K562 (cell line): Measurements from ENCODE around the gene CEMIP.

Source experiments
- CBX2 ChIP-seq: fragments of 200-600 bp; sonication (generic); IDR thresholded peaks from one replicate; pipeline ENCODE4 v1.6.1; 2012; ENCODE audit warnings: mild to moderate bottlenecking, low read length, inconsistent platforms; ENCODE audit not compliant: insufficient read depth, poor library complexity, severe bottlenecking
- CTCF ChIP-seq, 3 experiments: IDR thresholded peaks in 2 of 3; conservative IDR thresholded peaks in 1 of 3; 2 replicates each; pipeline ENCODE4 v1.5.1; 2011 to 2012; ENCODE audit warnings: low read length in 3 of 3, mild to moderate bottlenecking in 3 of 3, control low read depth in 2 of 3, improper control_type of control experiment in 1 of 3, inconsistent platforms in 1 of 3, low read depth in 1 of 3, mixed read lengths in 1 of 3, moderate library complexity in 1 of 3; ENCODE audit not compliant: insufficient read depth in 2 of 3
- GATAD2A ChIP-seq: fragments of 450-650 bp; IDR thresholded peaks from 2 replicates; pipeline ENCODE4 v1.6.1; 2017
- NFYB ChIP-seq: IDR thresholded peaks from 2 replicates; pipeline ENCODE4 v1.6.1; 2011; ENCODE audit warnings: mild to moderate bottlenecking, moderate library complexity; ENCODE audit not compliant: insufficient read length; ENCODE audit errors: extremely low read depth
- NR3C1 ChIP-seq: sonication (generic); formaldehyde crosslinking; IDR thresholded peaks from 2 replicates; pipeline ENCODE4 v1.8.1; 2022; ENCODE audit warnings: missing genetic modification reagents
- RAD21 ChIP-seq, 2 experiments: fragments of 250-450 bp in 1 of 2; fragments of 450-650 bp in 1 of 2; sonication (Bioruptor Pico) in 1 of 2; formaldehyde crosslinking in 1 of 2; IDR thresholded peaks in 1 of 2; conservative IDR thresholded peaks in 1 of 2; 2 replicates each; pipeline versions ENCODE4 v1.4.0 to v1.8.0; 2020 to 2022; ENCODE audit warnings: mild to moderate bottlenecking in 2 of 2, moderate library complexity in 1 of 2
- RFX5 ChIP-seq: IDR thresholded peaks from 2 replicates; pipeline ENCODE4 v1.6.1; 2011; ENCODE audit warnings: low read depth, mild to moderate bottlenecking, improper control_type of control experiment, low read length
- TF ChIP-seq, protein P1 (sequence below): sonication (generic); formaldehyde crosslinking; IDR thresholded peaks from 2 replicates; pipeline ENCODE4 v1.5.0; 2020; ENCODE audit warnings: missing genetic modification reagents

GRCh38 chr15:80730926-80731325 is 48.2 kb upstream of the CEMIP start:
- no peak for TF ChIP-seq RAD21 (CRISPR knock-in tag; conservative IDR thresholded peaks at IDR 0.05 in 1 of 2, IDR thresholded peaks at IDR 0.05 in 1 of 2)
- TF ChIP-seq GATAD2A, result no peak
- TF ChIP-seq NR3C1 (CRISPR knock-in tag), result no peak
- TF ChIP-seq CTCF (IDR thresholded peaks at IDR 0.05 in 2 of 3, conservative IDR thresholded peaks at IDR 0.05 in 1 of 3; ENCODE audit: insufficient read depth in 2 of 3, low read depth in 1 of 3, low read length in 3 of 3), result no peak
- TF ChIP-seq, protein P1, sequence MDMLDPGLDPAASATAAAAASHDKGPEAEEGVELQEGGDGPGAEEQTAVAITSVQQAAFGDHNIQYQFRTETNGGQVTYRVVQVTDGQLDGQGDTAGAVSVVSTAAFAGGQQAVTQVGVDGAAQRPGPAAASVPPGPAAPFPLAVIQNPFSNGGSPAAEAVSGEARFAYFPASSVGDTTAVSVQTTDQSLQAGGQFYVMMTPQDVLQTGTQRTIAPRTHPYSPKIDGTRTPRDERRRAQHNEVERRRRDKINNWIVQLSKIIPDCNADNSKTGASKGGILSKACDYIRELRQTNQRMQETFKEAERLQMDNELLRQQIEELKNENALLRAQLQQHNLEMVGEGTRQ (CRISPR knock-in tag), result no peak
- TF ChIP-seq RFX5, result no peak
- no peak for TF ChIP-seq NFYB
- TF ChIP-seq CBX2, result no peak
